ENCODE data around the gene MSANTD4. TPM values are rescaled to one million over a fixed set of nuclear protein-coding genes. Genes with fewer than 3 reads are reported as not detected.
"Not testable (repeated sequence)": the region's sequence is repeated elsewhere in the genome, so short reads cannot be mapped to it uniquely, and the experiment has no call there.

Gene MSANTD4
- total and polyA plus RNA-seq, 2 donors (not counting 3 experiments of a cell fraction or from before 2014, with no cell fraction given): 3.9 to 15.0 TPM

DNA sequence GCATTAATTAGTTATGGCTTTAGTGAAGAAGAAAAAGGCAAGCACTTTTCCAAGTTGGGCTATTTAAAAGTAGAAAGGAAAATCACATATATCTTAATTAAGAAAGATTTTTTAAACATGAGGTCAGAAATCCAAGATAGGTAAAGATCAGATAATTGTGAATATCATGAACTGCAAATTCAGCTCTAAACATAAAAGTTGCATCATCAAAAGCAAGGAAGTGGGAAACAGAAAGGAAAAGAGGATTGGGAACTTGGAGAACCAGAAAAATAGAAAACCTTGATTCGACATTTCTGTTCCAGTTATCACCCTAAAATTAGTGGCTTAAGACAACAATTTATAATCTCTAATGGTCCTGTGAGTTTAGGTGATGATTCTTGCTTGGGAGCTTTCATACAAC lies 37.6 kb upstream of the MSANTD4 start:
- intact Hi-C loops (cut with micrococcal nuclease): no loop called here
- no peaks in the 10 kb centered on the region for H3K79me2 ChIP-seq (ENCODE audit: control insufficient read depth, insufficient read depth, low read length)
- no peaks in the 10 kb centered on the region for H3K9me3 ChIP-seq (replicated peaks; ENCODE audit: control insufficient read depth, insufficient read depth, low read length)
- ChIA-PET POLR2A (no interaction called here), CTCF (interaction anchor here (1.7 kb wide), 1 partner anchor 11 kb away, joined by 4 read pairs; no protein-coding TSS in a partner anchor)
- no peaks in the 10 kb centered on the region for H3K9me1 ChIP-seq (replicated peaks; ENCODE audit: control insufficient read depth, extremely low read depth, insufficient read depth, low read length)
- no peak overlapping the region for H3K4me3 ChIP-seq (replicated peaks in 1 of 3; ENCODE audit: insufficient read depth in 1 of 3, low read depth in 1 of 3, low read length in 3 of 3)
- no peak overlapping the region for H3K9ac ChIP-seq (replicated peaks; ENCODE audit: extremely low read depth, insufficient read depth, low read length)
- H3K4me2 ChIP-seq (ENCODE audit: insufficient read depth, low read length): no peak overlapping the region
- no peak overlapping the region for H2AFZ ChIP-seq (ENCODE audit: low read depth, low read length)
- no peaks in the 10 kb centered on the region for H4K20me1 ChIP-seq (replicated peaks; ENCODE audit: control insufficient read depth, extremely low read depth, insufficient read depth, low read length)
- no TSS peak for BruUV-seq (replicated peaks)
- no peaks in the 10 kb centered on the region for H3K4me1 ChIP-seq (ENCODE audit: control insufficient read depth, extremely low read depth, insufficient read depth, low read length)
- no peak for FAIRE-seq
- no peaks in the 10 kb centered on the region for H3K27me3 ChIP-seq (ENCODE audit: control insufficient read depth in 2 of 2, insufficient read depth in 2 of 2, low read length in 2 of 2)
- H3K36me3 ChIP-seq (ENCODE audit: control insufficient read depth in 2 of 2, extremely low read depth in 1 of 2, insufficient read depth in 2 of 2, low read length in 2 of 2): no peaks in the 10 kb centered on the region
- TF ChIP-seq, protein P1, sequence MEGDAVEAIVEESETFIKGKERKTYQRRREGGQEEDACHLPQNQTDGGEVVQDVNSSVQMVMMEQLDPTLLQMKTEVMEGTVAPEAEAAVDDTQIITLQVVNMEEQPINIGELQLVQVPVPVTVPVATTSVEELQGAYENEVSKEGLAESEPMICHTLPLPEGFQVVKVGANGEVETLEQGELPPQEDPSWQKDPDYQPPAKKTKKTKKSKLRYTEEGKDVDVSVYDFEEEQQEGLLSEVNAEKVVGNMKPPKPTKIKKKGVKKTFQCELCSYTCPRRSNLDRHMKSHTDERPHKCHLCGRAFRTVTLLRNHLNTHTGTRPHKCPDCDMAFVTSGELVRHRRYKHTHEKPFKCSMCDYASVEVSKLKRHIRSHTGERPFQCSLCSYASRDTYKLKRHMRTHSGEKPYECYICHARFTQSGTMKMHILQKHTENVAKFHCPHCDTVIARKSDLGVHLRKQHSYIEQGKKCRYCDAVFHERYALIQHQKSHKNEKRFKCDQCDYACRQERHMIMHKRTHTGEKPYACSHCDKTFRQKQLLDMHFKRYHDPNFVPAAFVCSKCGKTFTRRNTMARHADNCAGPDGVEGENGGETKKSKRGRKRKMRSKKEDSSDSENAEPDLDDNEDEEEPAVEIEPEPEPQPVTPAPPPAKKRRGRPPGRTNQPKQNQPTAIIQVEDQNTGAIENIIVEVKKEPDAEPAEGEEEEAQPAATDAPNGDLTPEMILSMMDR (IDR thresholded peaks at IDR 0.05; ENCODE audit: extremely low read depth in 1 of 2, insufficient read depth in 1 of 2, low read depth in 1 of 2, low read length in 2 of 2): no peak
- TF ChIP-seq EZH2 (IDR thresholded peaks at IDR 0.05; ENCODE audit: borderline replicate concordance, low read depth, low read length, severe bottlenecking) (no peak), GATA2 (IDR thresholded peaks at IDR 0.05; ENCODE audit: insufficient read depth, insufficient read length, low read depth, low read length) (no peak), JUN (IDR thresholded peaks at IDR 0.05; ENCODE audit: borderline replicate concordance, insufficient read depth, insufficient read length, low read depth) (no peak), POLR2A (IDR thresholded peaks at IDR 0.05; ENCODE audit: low read depth, low read length) (no peak), MYC (IDR thresholded peaks at IDR 0.05; ENCODE audit: low read depth, low read length) (no peak), FOS (IDR thresholded peaks at IDR 0.05; ENCODE audit: borderline replicate concordance, insufficient read depth, low read length) (no peak), POLR2AphosphoS5 (IDR thresholded peaks at IDR 0.05; ENCODE audit: insufficient read depth, low read depth, low read length) (no peak)
- TF ChIP-seq, protein P2, sequence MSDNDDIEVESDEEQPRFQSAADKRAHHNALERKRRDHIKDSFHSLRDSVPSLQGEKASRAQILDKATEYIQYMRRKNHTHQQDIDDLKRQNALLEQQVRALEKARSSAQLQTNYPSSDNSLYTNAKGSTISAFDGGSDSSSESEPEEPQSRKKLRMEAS (IDR thresholded peaks at IDR 0.05; ENCODE audit: insufficient read depth, insufficient read length): no peak
- dilution Hi-C loops (cut with MboI; ENCODE audit: extremely low pct_ligation_motif_present, low sequenced_read_pairs): no loop called here
- no peak overlapping the region for H3K27ac ChIP-seq (ENCODE audit: insufficient read depth, low read depth, low read length)
- no peak for DNase-seq (ENCODE audit: low read depth, low spot score)

DNA sequence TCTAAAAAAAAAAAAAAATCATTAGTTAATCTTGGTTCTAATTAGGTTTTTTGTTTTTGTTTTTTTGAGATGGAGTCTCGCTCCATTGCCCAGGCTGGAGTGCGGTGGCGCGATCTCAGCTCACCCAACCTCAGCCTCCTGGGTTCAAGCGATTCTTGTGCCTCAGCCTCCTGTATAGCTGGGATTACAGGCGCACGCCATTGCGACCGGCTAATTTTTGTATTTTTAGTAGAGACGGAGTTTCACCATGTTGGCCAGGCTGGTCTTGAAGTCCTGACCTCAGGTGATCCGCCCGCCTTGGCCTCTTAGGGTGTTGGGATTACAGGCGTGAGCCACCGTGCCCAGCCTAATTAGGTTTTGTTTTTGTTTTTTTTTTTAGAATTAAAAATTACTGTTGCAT lies 36.3 kb upstream of the MSANTD4 start:
- H3K9ac ChIP-seq (replicated peaks; ENCODE audit: extremely low read depth, insufficient read depth, low read length); DNase-seq (ENCODE audit: low read depth, low spot score); H3K4me1 ChIP-seq (ENCODE audit: control insufficient read depth, extremely low read depth, insufficient read depth, low read length); FAIRE-seq; H3K27me3 ChIP-seq (ENCODE audit: control insufficient read depth in 2 of 2, insufficient read depth in 2 of 2, low read length in 2 of 2); POLR2A ChIA-PET; BruUV-seq (replicated peaks); H3K79me2 ChIP-seq (ENCODE audit: control insufficient read depth, insufficient read depth, low read length); H3K9me1 ChIP-seq (replicated peaks; ENCODE audit: control insufficient read depth, extremely low read depth, insufficient read depth, low read length); H3K36me3 ChIP-seq (ENCODE audit: control insufficient read depth in 2 of 2, extremely low read depth in 1 of 2, insufficient read depth in 2 of 2, low read length in 2 of 2); H3K4me2 ChIP-seq (ENCODE audit: insufficient read depth, low read length); H4K20me1 ChIP-seq (replicated peaks; ENCODE audit: control insufficient read depth, extremely low read depth, insufficient read depth, low read length); H3K4me3 ChIP-seq (replicated peaks in 1 of 3; ENCODE audit: insufficient read depth in 1 of 3, low read depth in 1 of 3, low read length in 3 of 3); H3K27ac ChIP-seq (ENCODE audit: insufficient read depth, low read depth, low read length); intact Hi-C loops (cut with micrococcal nuclease); CTCF ChIA-PET; H3K9me3 ChIP-seq (replicated peaks; ENCODE audit: control insufficient read depth, insufficient read depth, low read length); dilution Hi-C loops (cut with MboI; ENCODE audit: extremely low pct_ligation_motif_present, low sequenced_read_pairs); H2AFZ ChIP-seq (ENCODE audit: low read depth, low read length): not testable (repeated sequence)

Measured in endothelial cell of umbilical vein (primary cell).